ENCODE results near the gene PHRF1.

DNA sequence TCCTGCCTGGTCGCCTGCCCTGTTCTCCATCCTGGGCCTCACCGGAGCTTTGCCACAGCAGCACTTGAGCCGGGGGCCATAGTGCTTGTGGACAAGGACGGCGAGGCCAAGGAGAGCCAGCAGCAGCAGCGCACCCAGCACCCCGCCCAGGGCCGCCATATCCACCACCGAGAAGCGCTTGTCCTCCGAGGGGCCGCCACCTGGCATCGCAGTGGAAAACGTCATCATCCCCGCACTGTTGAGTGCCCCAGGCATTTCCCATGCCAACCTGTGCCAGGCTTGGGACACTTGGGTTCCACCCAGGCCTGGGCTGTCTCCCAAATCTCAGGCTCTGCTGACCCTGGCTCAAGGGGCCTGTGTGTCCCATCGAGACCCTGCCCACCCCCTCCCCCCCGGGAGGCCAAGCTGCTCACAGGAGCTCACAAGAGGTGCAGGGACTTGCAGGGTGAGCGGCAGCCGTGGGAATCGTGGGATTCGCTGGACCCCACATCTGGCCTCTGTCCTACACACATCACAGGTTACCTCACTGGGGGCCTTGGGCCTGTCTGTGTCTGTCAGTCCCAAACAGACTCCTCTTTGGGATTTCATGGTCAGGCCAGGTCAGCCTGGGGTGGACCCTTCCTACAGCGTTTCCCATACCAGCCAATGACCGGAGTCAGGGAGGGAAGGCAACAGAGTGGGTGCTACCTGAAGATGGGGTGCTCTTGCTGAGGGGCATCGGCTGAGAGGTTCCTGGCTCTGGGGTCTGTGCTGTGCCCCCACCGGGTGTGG is 41.8 kb downstream of the PHRF1 start:
- TF ChIP-seq, protein P1, sequence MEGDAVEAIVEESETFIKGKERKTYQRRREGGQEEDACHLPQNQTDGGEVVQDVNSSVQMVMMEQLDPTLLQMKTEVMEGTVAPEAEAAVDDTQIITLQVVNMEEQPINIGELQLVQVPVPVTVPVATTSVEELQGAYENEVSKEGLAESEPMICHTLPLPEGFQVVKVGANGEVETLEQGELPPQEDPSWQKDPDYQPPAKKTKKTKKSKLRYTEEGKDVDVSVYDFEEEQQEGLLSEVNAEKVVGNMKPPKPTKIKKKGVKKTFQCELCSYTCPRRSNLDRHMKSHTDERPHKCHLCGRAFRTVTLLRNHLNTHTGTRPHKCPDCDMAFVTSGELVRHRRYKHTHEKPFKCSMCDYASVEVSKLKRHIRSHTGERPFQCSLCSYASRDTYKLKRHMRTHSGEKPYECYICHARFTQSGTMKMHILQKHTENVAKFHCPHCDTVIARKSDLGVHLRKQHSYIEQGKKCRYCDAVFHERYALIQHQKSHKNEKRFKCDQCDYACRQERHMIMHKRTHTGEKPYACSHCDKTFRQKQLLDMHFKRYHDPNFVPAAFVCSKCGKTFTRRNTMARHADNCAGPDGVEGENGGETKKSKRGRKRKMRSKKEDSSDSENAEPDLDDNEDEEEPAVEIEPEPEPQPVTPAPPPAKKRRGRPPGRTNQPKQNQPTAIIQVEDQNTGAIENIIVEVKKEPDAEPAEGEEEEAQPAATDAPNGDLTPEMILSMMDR (IDR thresholded peaks at IDR 0.05), result no peak
- TF ChIP-seq POLR2A (IDR thresholded peaks at IDR 0.05), result no peak
